Adipocyte (in vitro differentiated cells): ENCODE measurements around the gene PICK1.

Source experiments
- DNase-seq: peaks from one replicate; pipeline ENCODE4 v3.0.0-alpha.2; 2015; ENCODE audit warnings: low read depth
- H3K27me3 ChIP-seq: replicated peaks from 2 replicates; pipeline ENCODE4 v1.7.0; 2013; ENCODE audit warnings: mild to moderate bottlenecking, low read length, moderate library complexity; ENCODE audit not compliant: control insufficient read depth, insufficient read depth
- H3K36me3 ChIP-seq: 2 replicates; pipeline ENCODE4 v1.7.0; 2013; ENCODE audit warnings: low read length, mild to moderate bottlenecking, moderate library complexity; ENCODE audit not compliant: control insufficient read depth, insufficient read depth, severe bottlenecking
- H3K4me1 ChIP-seq: 2 replicates; pipeline ENCODE4 v1.7.0; 2013; ENCODE audit warnings: mild to moderate bottlenecking, low read length, moderate library complexity; ENCODE audit not compliant: control insufficient read depth, insufficient read depth
- H3K4me3 ChIP-seq: 2 replicates; pipeline ENCODE4 v1.7.0; 2013; ENCODE audit warnings: mild to moderate bottlenecking, low read length, moderate library complexity
- H3K9ac ChIP-seq: 2 replicates; pipeline ENCODE4 v1.7.0; 2013; ENCODE audit warnings: mild to moderate bottlenecking, low read length, moderate library complexity
- H3K9me3 ChIP-seq: 2 replicates; pipeline ENCODE4 v1.7.0; 2013; ENCODE audit warnings: mild to moderate bottlenecking, low read length, moderate library complexity; ENCODE audit not compliant: control insufficient read depth

PICK1 gene

DNA sequence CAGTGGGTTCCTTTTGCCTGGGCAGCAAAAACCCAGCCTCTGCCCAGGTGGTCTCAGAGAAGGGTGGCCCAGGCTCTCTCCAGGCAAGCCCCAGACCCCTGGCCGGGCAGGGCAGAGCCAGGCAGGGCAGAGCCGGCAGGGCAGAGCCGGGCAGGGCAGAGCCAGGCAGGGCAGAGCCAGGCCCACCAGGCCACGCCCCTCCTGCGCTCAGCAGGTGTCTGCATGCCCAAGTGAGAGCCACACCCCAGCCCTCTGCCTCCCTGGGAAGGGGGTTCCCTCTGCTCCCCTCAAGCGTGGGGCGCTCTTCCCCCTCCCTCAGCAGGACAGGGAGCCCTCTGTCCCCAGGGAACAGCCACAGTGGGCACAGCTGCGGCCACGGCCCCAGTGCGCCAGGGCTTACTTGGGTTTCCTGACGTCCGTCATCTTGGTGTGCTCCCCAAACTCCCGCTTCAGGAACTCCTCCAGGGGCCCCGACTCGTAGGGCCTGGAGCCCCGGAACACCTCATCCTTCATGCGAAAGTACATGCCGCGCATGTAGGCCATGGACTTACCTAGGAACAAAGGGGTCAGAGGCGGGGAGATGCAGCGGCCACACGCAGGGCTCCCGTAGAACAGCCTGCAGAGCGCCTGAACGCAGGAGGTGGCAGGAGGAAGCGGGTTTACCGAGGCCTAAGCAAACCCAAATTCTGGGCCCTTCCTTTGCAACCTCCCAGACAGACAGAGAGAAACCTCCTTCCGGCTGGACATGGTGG is 63.3 kb downstream of the PICK1 start:
- H3K4me3 ChIP-seq = no peak overlapping the region
- no peak overlapping the region for H3K9ac ChIP-seq
- H3K4me1 ChIP-seq = no peaks in the 10 kb centered on the region
- H3K27me3 ChIP-seq = no peaks in the 10 kb centered on the region
- no peaks in the 10 kb centered on the region for H3K9me3 ChIP-seq
- peaks cover 10% of the 10 kb centered on the region for H3K36me3 ChIP-seq
- no peak for DNase-seq

- no peak overlapping the region for H3K9ac ChIP-seq
- H3K4me3 ChIP-seq = no peak overlapping the region
Measured at GRCh38 chr22:38122616-38123015, 65.4 kb downstream of the PICK1 start.

GRCh38 chr22:38124236-38124974 is 67.2 kb downstream of the PICK1 start:
- Histone ChIP-seq H3K27me3 (no peaks in the 10 kb centered on the region), H3K9me3 (no peaks in the 10 kb centered on the region), H3K4me1 (no peaks in the 10 kb centered on the region), H3K4me3 (no peak overlapping the region), H3K36me3 (peaks cover 24% of the 10 kb centered on the region), H3K9ac (no peak overlapping the region)
- no peak for DNase-seq

More at GRCh38 chr22:38122616-38123015, 65.4 kb downstream of the PICK1 start:
- H3K36me3 ChIP-seq = peaks cover 15% of the 10 kb centered on the region
- H3K4me1 ChIP-seq = no peaks in the 10 kb centered on the region
- H3K9me3 ChIP-seq = no peaks in the 10 kb centered on the region
- no peaks in the 10 kb centered on the region for H3K27me3 ChIP-seq
- no peak for DNase-seq

DNA sequence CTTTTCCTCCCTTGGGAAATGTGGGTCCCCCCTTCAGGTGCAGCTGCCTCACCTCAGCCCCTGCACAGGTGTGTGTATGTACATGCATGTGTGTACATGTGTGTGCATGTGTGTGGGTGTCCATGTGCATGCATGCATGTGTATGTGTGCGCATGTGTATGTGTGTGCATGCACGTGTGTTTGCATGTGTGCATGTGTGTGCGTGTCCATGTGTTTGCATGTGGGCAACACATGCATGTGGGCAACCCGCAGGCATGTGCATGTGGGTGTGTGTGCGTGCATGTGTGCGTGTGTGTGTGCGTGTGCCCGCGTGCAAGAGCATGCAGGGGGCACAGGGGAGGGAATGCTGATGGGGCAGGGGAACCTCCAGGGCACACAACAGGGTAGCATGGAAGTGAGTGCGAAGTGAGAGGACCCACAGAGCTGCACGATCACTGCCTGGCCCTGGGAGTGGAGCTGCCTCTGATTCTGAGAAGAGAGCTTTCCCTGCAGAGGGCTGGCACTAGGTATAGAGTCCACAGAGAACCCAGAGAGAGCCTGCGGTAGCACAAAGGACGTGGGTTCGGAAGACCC is 67.9 kb downstream of the PICK1 start:
- Histone ChIP-seq H3K27me3 (no peaks in the 10 kb centered on the region), H3K9ac (no peak overlapping the region), H3K4me3 (no peak overlapping the region), H3K4me1 (no peaks in the 10 kb centered on the region), H3K9me3 (no peaks in the 10 kb centered on the region), H3K36me3 (peaks cover 24% of the 10 kb centered on the region)
- no peak for DNase-seq
